Ecto neural progenitor cell (in vitro differentiated cells): ENCODE measurements around the gene RABL2B.
"Not testable (repeated sequence)": the region's sequence is repeated elsewhere in the genome, so short reads cannot be mapped to it uniquely, and the experiment has no call there.

Experiments used
- DNase-seq: peaks from one replicate; pipeline ENCODE4 v3.0.0-alpha.2; 2018; ENCODE audit warnings: low spot score

RABL2B gene

GRCh38 chr22:50783033-50783879 lies at the start of gene RABL2B:
RABL2B (minus strand) TSS chr22:50783636; CDS start chr22:50782294, 1,342 bp downstream.
- DNase-seq: peak; percentile 90

GRCh38 chr22:50786936-50787335 lies 3.5 kb upstream of the RABL2B start:
- DNase-seq: not testable (repeated sequence)

- not testable (repeated sequence) for DNase-seq
Observed at GRCh38 chr22:50785289-50785688, 1.9 kb upstream of the RABL2B start.

GRCh38 chr22:50783880-50784276 lies 442 bp upstream of the RABL2B start:
- not testable (repeated sequence) for DNase-seq

GRCh38 chr22:50782253-50782652 lies 1.2 kb downstream of the RABL2B start:
- not testable (repeated sequence) for DNase-seq

GRCh38 chr22:50780244-50780643 lies 3.2 kb downstream of the RABL2B start:
- DNase-seq: not testable (repeated sequence)

- DNase-seq: not testable (repeated sequence)
Observed at GRCh38 chr22:50777631-50778030, 5.8 kb downstream of the RABL2B start.

- peak; percentile 90 for DNase-seq
Observed at GRCh38 chr22:50775132-50775531, 8.3 kb downstream of the RABL2B start.

GRCh38 chr22:50764288-50764687 lies 19.1 kb downstream of the RABL2B start:
- DNase-seq: not testable (repeated sequence)

- DNase-seq: not testable (repeated sequence)
Observed at GRCh38 chr22:50761829-50762228, 21.6 kb downstream of the RABL2B start.

- DNase-seq: not testable (repeated sequence)
Observed at GRCh38 chr22:50759597-50760341, 23.7 kb downstream of the RABL2B start.

- not testable (repeated sequence) for DNase-seq
Observed at GRCh38 chr22:50756949-50757491, 26.4 kb downstream of the RABL2B start.

GRCh38 chr22:50756406-50756805 lies 27.0 kb downstream of the RABL2B start:
- DNase-seq: not testable (repeated sequence)

- not testable (repeated sequence) for DNase-seq
Observed at GRCh38 chr22:50755251-50755650, 28.2 kb downstream of the RABL2B start.

- DNase-seq: not testable (repeated sequence)
Observed at GRCh38 chr22:50749302-50750074, 33.9 kb downstream of the RABL2B start.

- not testable (repeated sequence) for DNase-seq
Observed at GRCh38 chr22:50748630-50749029, 34.8 kb downstream of the RABL2B start.

GRCh38 chr22:50747521-50747920 lies 35.9 kb downstream of the RABL2B start:
- not testable (repeated sequence) for DNase-seq

- not testable (repeated sequence) for DNase-seq
Observed at GRCh38 chr22:50744424-50744823, 39.0 kb downstream of the RABL2B start.

- not testable (repeated sequence) for DNase-seq
Observed at GRCh38 chr22:50740714-50741113, 42.7 kb downstream of the RABL2B start.

- DNase-seq: no peak
Observed at GRCh38 chr22:50739894-50740293, 43.5 kb downstream of the RABL2B start.

- no peak for DNase-seq
Observed at GRCh38 chr22:50739279-50739691, 44.2 kb downstream of the RABL2B start.
